ENCODE measurements around the gene ODF4. TPM values are rescaled to one million over a fixed set of nuclear protein-coding genes. Genes with fewer than 3 reads are reported as not detected.
A peak's percentile ranks its signal among the peaks of the same experiment; 100 is the strongest.

ODF4 gene
- polyA plus RNA-seq, 1 of the 3 experiments (the other 2 are of a cell fraction): not detected

GRCh38 chr17:8383143-8383822, 43.6 kb downstream of the ODF4 start, which contains the start of gene RPL26:
TSS of gene RPL26 (minus strand) at chr17:8383193. CDS start at chr17:8382310, 883 bp downstream.
- H2AFZ ChIP-seq (ENCODE audit: low read depth): peak within 1 kb of the TSS; percentile 73
- peaks cover 21 to 28% of the 10 kb centered on the region in 2 experiments; a peak in 3 of 4 replicates for H3K4me1 ChIP-seq (ENCODE audit: control insufficient read depth in 1 of 2, insufficient read depth in 2 of 2, low read depth in 1 of 2, low read length in 1 of 2)
- peak within 1 kb of the TSS; percentile 95 for H3K9ac ChIP-seq
- H3F3A ChIP-seq (replicated peaks; ENCODE audit: insufficient read depth): peaks cover 64% of the 10 kb centered on the region
- H3K27ac ChIP-seq (ENCODE audit: low read depth in 2 of 2, low read length in 1 of 2): peak within 1 kb of the TSS; percentile 77 to 90
- ChIA-PET CTCF (interaction anchor here (0.6 to 2.9 kb wide), 40 partner anchors 8 to 407 kb away, joined by 3 to 19 read pairs (median 4); partner anchors contain the start of genes CCDC42, MYH10, NDEL1 and RNF222), POLR2A (interaction anchor here (0.7 to 1.2 kb wide), 6 partner anchors 9 to 402 kb away, joined by 3 to 6 read pairs (median 4); partner anchors contain the start of genes MYH10 and SLC25A35)
- no peaks in the 10 kb centered on the region for H3K9me2 ChIP-seq
- peaks cover 39% of the 10 kb centered on the region for H4K20me1 ChIP-seq (ENCODE audit: insufficient read depth)
- H3K4me3 ChIP-seq (ENCODE audit: low read depth in 2 of 2, low read length in 1 of 2): peak within 1 kb of the TSS; percentile 73 to 87
- no peaks in the 10 kb centered on the region for H3K9me3 ChIP-seq
- H3K4me2 ChIP-seq: peak within 1 kb of the TSS; percentile 98
- H3K79me2 ChIP-seq (ENCODE audit: insufficient read depth): peaks cover 48% of the 10 kb centered on the region
- WGBS (ENCODE audit: low lambda C conversion rate): 0% methylated on average over 12 of the region's 55 CpGs
- no peaks in the 10 kb centered on the region for H3K27me3 ChIP-seq (ENCODE audit: insufficient read depth)
- peaks cover 23 to 40% of the 10 kb centered on the region in 2 experiments for H3K36me3 ChIP-seq (replicated peaks in 1 of 2; ENCODE audit: control insufficient read depth in 1 of 2, insufficient read depth in 2 of 2, low read length in 1 of 2)
- peak; percentile 94 for DNase-seq
- peak; percentile 70 for TF ChIP-seq REST (IDR thresholded peaks at IDR 0.05; ENCODE audit: low read depth, low read length)
- no peak for TF ChIP-seq RFX5 (IDR thresholded peaks at IDR 0.05; ENCODE audit: low read length)
- no peak for TF ChIP-seq IRF3 (IDR thresholded peaks at IDR 0.05; ENCODE audit: low read depth, low read length)
- no peak for TF ChIP-seq USF1 (IDR thresholded peaks at IDR 0.05; ENCODE audit: borderline replicate concordance, low read depth)
- no peak for TF ChIP-seq EZH2phosphoT487 (IDR thresholded peaks at IDR 0.05; ENCODE audit: borderline replicate concordance, low read depth)
- no peak for TF ChIP-seq NRF1 (IDR thresholded peaks at IDR 0.05; ENCODE audit: low read depth, low read length)
- TF ChIP-seq RCOR1 (IDR thresholded peaks at IDR 0.05; ENCODE audit: low read length): no peak; the same call in 1 of the 2 replicates
- TF ChIP-seq RAD21 (IDR thresholded peaks at IDR 0.05; ENCODE audit: low read length): peak; percentile 40; the same call in 1 of the 2 replicates
- peak; percentile 53 for TF ChIP-seq SMC3 (IDR thresholded peaks at IDR 0.05; ENCODE audit: low read depth, low read length)
- TF ChIP-seq ELF1 (IDR thresholded peaks at IDR 0.05): peak; percentile 96
- TF ChIP-seq CHD2 (IDR thresholded peaks at IDR 0.05; ENCODE audit: low read length, partially characterized antibody): peak; percentile 99
- no peak for TF ChIP-seq FOXJ3 (CRISPR knock-in tag; IDR thresholded peaks at IDR 0.05)
- no peak for TF ChIP-seq USF2 (IDR thresholded peaks at IDR 0.05; ENCODE audit: borderline replicate concordance, low read depth, low read length)
- TF ChIP-seq MEF2A (IDR thresholded peaks at IDR 0.05; ENCODE audit: borderline replicate concordance, low read depth): no peak; the same call in 1 of the 2 replicates
- TF ChIP-seq NFIC (IDR thresholded peaks at IDR 0.05; ENCODE audit: borderline replicate concordance): no peak
- peak; percentile 98 for TF ChIP-seq CTCF (IDR thresholded peaks at IDR 0.05)
- peak; percentile 99 for TF ChIP-seq ZBTB33 (IDR thresholded peaks at IDR 0.05; ENCODE audit: borderline replicate concordance, low read depth)
- no peak for TF ChIP-seq FOSL2 (IDR thresholded peaks at IDR 0.05; ENCODE audit: borderline replicate concordance, low read depth)
- peak in 1 of 2 experiments; percentile 8; a peak in 1 of 4 replicates for TF ChIP-seq EP300 (IDR thresholded peaks at IDR 0.05; ENCODE audit: borderline replicate concordance in 1 of 2, low read depth in 1 of 2, low read length in 1 of 2)
